BE2C (cell line): ENCODE measurements around the gene IL1RAP.

ENCODE experiments used
- DNase-seq: peaks from one replicate; pipeline ENCODE4 v3.0.0-alpha.2; 2020
- H3K27me3 ChIP-seq: fragments of 250-450 bp; sonication (Bioruptor Pico); 2 replicates; pipeline ENCODE4 v1.5.1; 2020; ENCODE audit warnings: mild to moderate bottlenecking
- H3K36me3 ChIP-seq: fragments of 250-450 bp; sonication (Bioruptor Pico); 2 replicates; pipeline ENCODE4 v1.5.1; 2020; ENCODE audit warnings: mild to moderate bottlenecking
- H3K4me1 ChIP-seq: fragments of 250-450 bp; sonication (Bioruptor Pico); 2 replicates; pipeline ENCODE4 v1.5.1; 2020
- H3K4me3 ChIP-seq: 2 replicates; pipeline ENCODE4 v1.5.1; 2011; ENCODE audit warnings: low read depth, low read length
- H3K9me3 ChIP-seq: fragments of 250-450 bp; sonication (Bioruptor Pico); 2 replicates; pipeline ENCODE4 v1.5.1; 2020
- CTCF ChIP-seq: IDR thresholded peaks from 2 replicates; pipeline ENCODE4 v1.5.1; 2012; ENCODE audit warnings: mild to moderate bottlenecking, low read depth, low read length

IL1RAP gene

GRCh38 chr3:190566043-190566933 is 52.4 kb downstream of the IL1RAP start:
- H3K9me3 ChIP-seq = no peaks in the 10 kb centered on the region
- TF ChIP-seq CTCF = no peak

GRCh38 chr3:190568036-190568435 is 54.2 kb downstream of the IL1RAP start:
- H3K27me3 ChIP-seq = no peaks in the 10 kb centered on the region
- no peak overlapping the region for H3K4me3 ChIP-seq
- H3K36me3 ChIP-seq = no peaks in the 10 kb centered on the region
- H3K4me1 ChIP-seq = no peaks in the 10 kb centered on the region
- DNase-seq = no peak
- H3K9me3 ChIP-seq = no peaks in the 10 kb centered on the region
- TF ChIP-seq CTCF = no peak

More at GRCh38 chr3:190566043-190566933, 52.4 kb downstream of the IL1RAP start:
- no peak overlapping the region for H3K4me3 ChIP-seq
- no peaks in the 10 kb centered on the region for H3K36me3 ChIP-seq
- H3K4me1 ChIP-seq = no peaks in the 10 kb centered on the region
- no peak for DNase-seq
- no peaks in the 10 kb centered on the region for H3K27me3 ChIP-seq

GRCh38 chr3:190574473-190574872 is 60.6 kb downstream of the IL1RAP start:
- no peak for DNase-seq
- Histone ChIP-seq H3K9me3 (no peaks in the 10 kb centered on the region), H3K4me1 (no peaks in the 10 kb centered on the region), H3K27me3 (no peaks in the 10 kb centered on the region), H3K36me3 (no peaks in the 10 kb centered on the region), H3K4me3 (no peak overlapping the region)
- TF ChIP-seq CTCF = no peak

- Histone ChIP-seq H3K36me3 (no peaks in the 10 kb centered on the region), H3K4me1 (no peaks in the 10 kb centered on the region), H3K27me3 (no peaks in the 10 kb centered on the region), H3K4me3 (no peak overlapping the region), H3K9me3 (no peaks in the 10 kb centered on the region)
- TF ChIP-seq CTCF = no peak
- no peak for DNase-seq
These were observed 61.7 kb downstream of the IL1RAP start for GRCh38 chr3:190575437-190576185.

GRCh38 chr3:190577225-190577624 is 63.3 kb downstream of the IL1RAP start:
- Histone ChIP-seq H3K4me1 (no peaks in the 10 kb centered on the region), H3K36me3 (no peaks in the 10 kb centered on the region), H3K27me3 (no peaks in the 10 kb centered on the region), H3K9me3 (no peaks in the 10 kb centered on the region), H3K4me3 (no peak overlapping the region)
- DNase-seq = no peak
- TF ChIP-seq CTCF = no peak
